Measurements from ENCODE around the gene DERA. TPM values are rescaled to one million over a fixed set of nuclear protein-coding genes. Genes with fewer than 3 reads are reported as not detected.

Gene DERA
- total RNA-seq = 10 to 100 TPM; 30.9 to 40.6 (median 34.9) TPM

DNA sequence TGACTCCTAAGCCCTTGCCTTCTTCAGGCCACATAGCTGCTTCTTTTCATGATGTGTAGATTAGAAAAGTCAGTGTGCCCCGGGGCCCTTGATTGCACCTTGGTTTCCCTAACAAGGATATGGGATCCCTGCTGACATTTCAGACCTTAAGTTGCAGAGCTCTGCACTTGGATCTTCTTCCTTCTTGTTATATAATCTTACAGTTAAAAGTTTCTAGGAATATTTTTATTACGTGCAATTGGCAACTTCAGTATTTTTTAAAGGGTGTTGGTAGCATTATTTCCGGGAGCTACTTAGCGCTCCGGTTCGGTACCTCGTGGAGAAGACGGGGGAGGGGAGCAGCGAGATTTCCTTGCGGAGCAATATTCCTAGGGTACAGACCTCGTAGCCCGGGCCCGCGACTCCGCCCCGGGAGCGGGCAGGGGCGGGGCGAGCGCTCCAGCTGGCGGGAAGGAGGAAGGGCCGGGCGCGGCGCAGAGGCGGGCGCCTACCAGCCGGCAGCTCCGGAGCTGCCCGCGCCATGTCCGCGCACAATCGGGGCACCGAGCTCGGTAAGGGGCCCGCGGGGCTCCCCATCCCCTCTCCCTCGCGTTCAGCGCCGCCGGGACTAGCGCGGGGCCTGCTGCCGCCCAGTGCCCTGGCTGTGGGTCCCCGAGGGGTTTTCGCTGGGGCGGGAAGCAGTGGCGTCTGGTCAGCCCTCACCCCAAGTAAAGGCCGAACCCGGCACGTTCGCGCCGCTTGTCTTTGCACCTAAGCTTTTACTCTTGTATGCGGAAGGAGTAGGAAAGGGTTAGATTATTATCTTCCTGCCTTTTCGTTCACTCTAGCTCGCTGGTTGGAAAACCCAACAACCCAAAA lies at the start of gene DERA:
TSS of gene DERA (plus strand) at position 469 of the 858 bp plus-strand sequence. CDS start at position 521, 52 bp downstream.
- H3K4me3 ChIP-seq = peak within 1 kb of the TSS; percentile 71 to 99 (median 88)
- H3K27me3 ChIP-seq = no peaks in the 10 kb centered on the region
- H3K9me3 ChIP-seq = no peaks in the 10 kb centered on the region
- peaks cover 0 to 14% (median 0%) of the 10 kb centered on the region in 3 donors for H3K36me3 ChIP-seq
- H3K27ac ChIP-seq = peak within 1 kb of the TSS; percentile 78 to 96 (median 94)
- peaks cover 0 to 17% (median 0%) of the 10 kb centered on the region in 4 donors for H3K4me1 ChIP-seq
- TF ChIP-seq, protein P1, sequence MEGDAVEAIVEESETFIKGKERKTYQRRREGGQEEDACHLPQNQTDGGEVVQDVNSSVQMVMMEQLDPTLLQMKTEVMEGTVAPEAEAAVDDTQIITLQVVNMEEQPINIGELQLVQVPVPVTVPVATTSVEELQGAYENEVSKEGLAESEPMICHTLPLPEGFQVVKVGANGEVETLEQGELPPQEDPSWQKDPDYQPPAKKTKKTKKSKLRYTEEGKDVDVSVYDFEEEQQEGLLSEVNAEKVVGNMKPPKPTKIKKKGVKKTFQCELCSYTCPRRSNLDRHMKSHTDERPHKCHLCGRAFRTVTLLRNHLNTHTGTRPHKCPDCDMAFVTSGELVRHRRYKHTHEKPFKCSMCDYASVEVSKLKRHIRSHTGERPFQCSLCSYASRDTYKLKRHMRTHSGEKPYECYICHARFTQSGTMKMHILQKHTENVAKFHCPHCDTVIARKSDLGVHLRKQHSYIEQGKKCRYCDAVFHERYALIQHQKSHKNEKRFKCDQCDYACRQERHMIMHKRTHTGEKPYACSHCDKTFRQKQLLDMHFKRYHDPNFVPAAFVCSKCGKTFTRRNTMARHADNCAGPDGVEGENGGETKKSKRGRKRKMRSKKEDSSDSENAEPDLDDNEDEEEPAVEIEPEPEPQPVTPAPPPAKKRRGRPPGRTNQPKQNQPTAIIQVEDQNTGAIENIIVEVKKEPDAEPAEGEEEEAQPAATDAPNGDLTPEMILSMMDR (IDR thresholded peaks at IDR 0.05) = peak in 3 of 5 experiments; percentile 21 to 37 (median 24)
- TF ChIP-seq POLR2A (IDR thresholded peaks at IDR 0.05) (peak; percentile 70 to 81), EP300 (IDR thresholded peaks at IDR 0.05) (peak in 1 of 2 donors; percentile 78)
- peak; percentile 52 to 55 for DNase-seq (ENCODE audit: low spot score in 2 of 2)
- 0% methylated on average over 49 to 56 of the region's 59 CpGs for WGBS, 2 donors

- TF ChIP-seq EP300 (IDR thresholded peaks at IDR 0.05) (no peak), POLR2A (IDR thresholded peaks at IDR 0.05) (no peak)
- TF ChIP-seq, protein P1 (IDR thresholded peaks at IDR 0.05) = no peak
- 22 to 50% methylated on average over 1 of the region's 1 CpG for WGBS, 2 donors
- H3K27ac ChIP-seq = no peak overlapping the region
- H3K27me3 ChIP-seq = no peaks in the 10 kb centered on the region
- H3K4me3 ChIP-seq = no peak overlapping the region
- DNase-seq (ENCODE audit: low spot score in 2 of 2) = no peak
- H3K4me1 ChIP-seq = no peaks in the 10 kb centered on the region
- no peaks in the 10 kb centered on the region for H3K9me3 ChIP-seq
- H3K36me3 ChIP-seq = no peaks in the 10 kb centered on the region
Measured at GRCh38 chr12:15861404-15861803, 49.7 kb upstream of the DERA start.

DNA sequence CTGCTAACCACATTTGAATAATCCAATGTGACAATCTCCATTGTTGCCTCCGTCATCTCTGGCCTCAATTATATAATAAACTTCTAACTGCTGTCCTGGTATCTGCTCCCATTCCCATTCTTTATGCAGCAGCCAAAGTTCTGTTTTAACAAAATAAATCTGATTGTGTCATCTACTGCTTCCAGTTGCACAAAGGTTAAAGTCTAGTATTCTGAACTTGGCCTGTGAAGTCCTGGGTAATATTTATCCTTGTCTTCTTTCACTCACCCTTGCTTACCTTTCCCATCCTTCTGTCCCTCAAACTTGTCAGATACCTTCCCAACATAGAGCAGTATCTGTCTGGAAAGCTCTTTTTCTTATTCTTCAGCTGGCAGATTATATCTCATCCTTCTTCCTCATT lies 48.3 kb upstream of the DERA start:
- no peak for DNase-seq (ENCODE audit: low spot score in 2 of 2)
- no peaks in the 10 kb centered on the region for H3K27me3 ChIP-seq
- TF ChIP-seq POLR2A (IDR thresholded peaks at IDR 0.05) (no peak), EP300 (IDR thresholded peaks at IDR 0.05) (no peak)
- TF ChIP-seq, protein P1 (IDR thresholded peaks at IDR 0.05) = no peak
- H3K36me3 ChIP-seq = no peaks in the 10 kb centered on the region
- no peaks in the 10 kb centered on the region for H3K9me3 ChIP-seq
- no peaks in the 10 kb centered on the region for H3K4me1 ChIP-seq
- H3K4me3 ChIP-seq = no peak overlapping the region
- 79 to 82% methylated on average over 1 of the region's 1 CpG for WGBS, 2 donors
- H3K27ac ChIP-seq = no peak overlapping the region

DNA sequence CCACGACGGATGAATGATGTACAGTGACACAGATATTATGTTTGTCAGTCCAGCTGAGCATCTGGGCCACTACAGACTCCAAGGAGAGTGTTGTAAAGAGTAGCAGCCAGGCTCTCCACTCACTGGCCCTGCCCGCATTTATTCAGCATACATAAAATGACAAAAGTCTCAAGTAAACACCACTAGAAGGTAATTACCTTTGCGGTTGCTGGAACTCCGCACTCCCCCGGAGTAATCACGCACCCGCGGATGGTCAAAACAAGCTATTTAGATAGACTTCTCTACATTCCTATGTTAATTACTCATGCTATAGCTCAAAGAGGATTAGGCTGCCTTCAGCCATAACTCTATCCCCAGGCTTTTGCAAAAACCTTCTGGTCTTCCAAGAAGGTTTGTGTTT lies 47.8 kb upstream of the DERA start:
- whole genome bisulfite sequencing, 2 donors = 57 to 62% methylated on average over 9 of the region's 9 CpGs
- no peaks in the 10 kb centered on the region for H3K4me1 ChIP-seq
- no peak for DNase-seq (ENCODE audit: low spot score in 2 of 2)
- TF ChIP-seq EP300 (IDR thresholded peaks at IDR 0.05) (no peak), POLR2A (IDR thresholded peaks at IDR 0.05) (no peak)
- TF ChIP-seq, protein P1 (IDR thresholded peaks at IDR 0.05) = no peak
- H3K9me3 ChIP-seq = no peaks in the 10 kb centered on the region
- H3K27ac ChIP-seq = no peak overlapping the region
- H3K27me3 ChIP-seq = no peaks in the 10 kb centered on the region
- no peaks in the 10 kb centered on the region for H3K36me3 ChIP-seq
- no peak overlapping the region for H3K4me3 ChIP-seq

DNA sequence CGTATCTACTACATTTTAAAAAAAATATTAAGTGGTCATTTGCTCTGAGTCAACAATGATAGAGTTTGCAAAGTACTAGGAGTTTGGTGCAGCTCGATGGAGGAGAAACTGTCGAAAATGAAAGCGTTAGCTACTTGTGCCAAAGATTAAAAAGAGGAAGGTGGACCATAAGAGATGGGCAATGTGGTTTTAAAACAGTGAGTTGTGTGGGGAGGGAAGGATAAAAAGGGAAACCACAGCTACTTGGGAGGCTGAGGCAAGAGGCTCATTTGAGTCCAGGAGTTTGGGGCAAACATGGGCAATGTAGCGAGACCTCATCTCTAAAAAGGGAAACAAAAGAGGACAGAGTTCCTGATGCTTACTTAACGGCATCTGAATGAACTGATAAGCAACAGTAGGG lies 47.1 kb upstream of the DERA start:
- Histone ChIP-seq H3K36me3 (no peaks in the 10 kb centered on the region), H3K4me1 (no peaks in the 10 kb centered on the region), H3K9me3 (no peaks in the 10 kb centered on the region), H3K27ac (no peak overlapping the region), H3K4me3 (no peak overlapping the region), H3K27me3 (no peaks in the 10 kb centered on the region)
- TF ChIP-seq POLR2A (IDR thresholded peaks at IDR 0.05) = no peak
- TF ChIP-seq, protein P1 (IDR thresholded peaks at IDR 0.05) = no peak
- TF ChIP-seq EP300 (IDR thresholded peaks at IDR 0.05) = peak in 1 of 2 donors; percentile 26
- DNase-seq (ENCODE audit: low spot score in 2 of 2) = no peak
- 82 to 83% methylated on average over 6 of the region's 6 CpGs for WGBS, 2 donors

Data from tibial nerve (tissue), 4 donors.